ENCODE measurements around the gene ITM2C. TPM values are rescaled to one million over a fixed set of nuclear protein-coding genes. Genes with fewer than 3 reads are reported as not detected.

ITM2C gene
- total and polyA plus RNA-seq, 2 donors (not counting 1 experiment from before 2014, with no cell fraction given) = 36.9 to 62.8 TPM

DNA sequence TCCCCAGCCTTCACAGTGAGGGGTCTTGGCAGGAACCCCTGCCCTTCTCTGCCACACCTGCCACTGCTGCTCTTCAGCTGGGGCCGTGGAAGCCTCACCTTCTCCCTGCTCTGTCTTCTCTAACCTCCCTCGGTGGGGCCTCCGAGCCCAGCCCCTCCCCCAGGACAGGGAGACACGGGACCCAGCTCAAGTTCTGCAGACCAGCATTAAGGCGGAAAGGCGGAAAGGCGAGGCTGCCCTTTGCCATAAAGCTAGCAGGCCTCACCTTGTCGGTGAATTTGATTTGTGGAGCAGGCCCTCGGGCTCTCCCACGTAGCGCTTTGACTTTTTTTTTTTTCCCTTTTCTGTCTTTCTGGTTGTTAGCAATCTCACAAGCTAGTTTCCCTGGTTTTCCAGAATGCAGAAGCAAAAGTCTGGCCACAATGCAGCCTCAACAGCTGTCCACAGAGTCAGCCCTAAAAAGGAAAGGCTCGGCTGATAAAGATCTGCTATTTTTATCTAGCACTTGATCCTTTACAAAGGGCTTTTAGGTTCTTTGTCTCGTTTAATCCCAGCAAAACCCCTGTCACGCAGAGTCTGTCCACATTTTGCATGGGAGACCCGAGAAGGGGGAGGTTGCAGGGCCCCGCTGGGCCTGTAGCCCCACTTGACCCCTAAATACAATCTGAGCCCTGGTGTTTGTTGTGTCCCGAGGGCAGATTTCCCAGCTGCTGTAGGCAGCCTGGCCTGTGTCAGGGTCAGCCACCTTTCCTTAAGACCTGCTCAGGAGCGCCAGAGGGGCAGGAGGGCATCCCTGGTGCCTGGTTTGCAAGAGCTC is 6.0 kb downstream of the ITM2C start:
- WGBS (ENCODE audit: insufficient coverage) = 41% methylated on average over 18 of the region's 18 CpGs
- TF ChIP-seq, protein P1, sequence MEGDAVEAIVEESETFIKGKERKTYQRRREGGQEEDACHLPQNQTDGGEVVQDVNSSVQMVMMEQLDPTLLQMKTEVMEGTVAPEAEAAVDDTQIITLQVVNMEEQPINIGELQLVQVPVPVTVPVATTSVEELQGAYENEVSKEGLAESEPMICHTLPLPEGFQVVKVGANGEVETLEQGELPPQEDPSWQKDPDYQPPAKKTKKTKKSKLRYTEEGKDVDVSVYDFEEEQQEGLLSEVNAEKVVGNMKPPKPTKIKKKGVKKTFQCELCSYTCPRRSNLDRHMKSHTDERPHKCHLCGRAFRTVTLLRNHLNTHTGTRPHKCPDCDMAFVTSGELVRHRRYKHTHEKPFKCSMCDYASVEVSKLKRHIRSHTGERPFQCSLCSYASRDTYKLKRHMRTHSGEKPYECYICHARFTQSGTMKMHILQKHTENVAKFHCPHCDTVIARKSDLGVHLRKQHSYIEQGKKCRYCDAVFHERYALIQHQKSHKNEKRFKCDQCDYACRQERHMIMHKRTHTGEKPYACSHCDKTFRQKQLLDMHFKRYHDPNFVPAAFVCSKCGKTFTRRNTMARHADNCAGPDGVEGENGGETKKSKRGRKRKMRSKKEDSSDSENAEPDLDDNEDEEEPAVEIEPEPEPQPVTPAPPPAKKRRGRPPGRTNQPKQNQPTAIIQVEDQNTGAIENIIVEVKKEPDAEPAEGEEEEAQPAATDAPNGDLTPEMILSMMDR (IDR thresholded peaks at IDR 0.05) = no peak
- TF ChIP-seq EZH2 (IDR thresholded peaks at IDR 0.05; ENCODE audit: borderline replicate concordance, insufficient read depth, low read depth, low read length, poor library complexity, severe bottlenecking) = no peak

More for the DNA sequence above, 6.0 kb downstream of the ITM2C start:
- Histone ChIP-seq H3K9me3 (ENCODE audit: control extremely low read depth in 1 of 3, control insufficient read depth in 2 of 3, insufficient read depth in 1 of 3, low read length in 2 of 3) (no peaks in the 10 kb centered on the region), H3K79me2 (ENCODE audit: control insufficient read depth, insufficient read depth, low read length) (peaks cover 64% of the 10 kb centered on the region), H4K20me1 (ENCODE audit: control insufficient read depth, insufficient read depth, low read length, poor library complexity, severe bottlenecking) (peaks cover 5% of the 10 kb centered on the region), H3K4me2 (replicated peaks; ENCODE audit: low read depth, low read length, poor library complexity, severe bottlenecking) (peak overlapping the region; percentile 48), H3K4me1 (ENCODE audit: control insufficient read depth in 2 of 2, insufficient read depth in 2 of 2, low read length in 2 of 2) (peaks cover 88 to 94% of the 10 kb centered on the region in 2 donors), H3K4me3 (ENCODE audit: control extremely low read depth in 1 of 5, extremely low read depth in 1 of 5, insufficient read depth in 1 of 5, low read depth in 2 of 5, low read length in 4 of 5) (no peak overlapping the region), H3K36me3 (replicated peaks in 1 of 2; ENCODE audit: control extremely low read depth in 1 of 2, control insufficient read depth in 1 of 2, extremely low read depth in 1 of 2, insufficient read depth in 2 of 2, low read length in 1 of 2) (peaks cover 0 to 9% of the 10 kb centered on the region in 2 experiments), H3K27me3 (replicated peaks in 1 of 4; ENCODE audit: control extremely low read depth in 1 of 4, control insufficient read depth in 3 of 4, insufficient read depth in 4 of 4, low read length in 3 of 4) (no peaks in the 10 kb centered on the region), H3K9ac (ENCODE audit: low read length) (no peak overlapping the region), H3K27ac (ENCODE audit: low read length in 2 of 2) (peak overlapping the region in 1 of 2 donors; percentile 45), H2AFZ (ENCODE audit: insufficient read depth, low read depth, low read length, poor library complexity, severe bottlenecking) (peak overlapping the region; percentile 30)
- POLR2A ChIA-PET = interaction anchor here (0.5 kb wide), 1 partner anchor 10 kb away, joined by 3 read pairs; no protein-coding TSS in a partner anchor
- Mint-ChIP-seq H3K27me3 (no peaks in the 10 kb centered on the region), H3K9me3 (ENCODE audit: insufficient read depth) (no peaks in the 10 kb centered on the region), H3K27ac (peak overlapping the region; percentile 24), H3K4me3 (no peak overlapping the region), H3K4me1 (peaks cover 69% of the 10 kb centered on the region)
- peak; percentile 7 for DNase-seq
- CTCF ChIA-PET = interaction anchor here (3.3 kb wide), 1 partner anchor 22 kb away, joined by 10 read pairs; no protein-coding TSS in a partner anchor
- intact Hi-C loops (cut with micrococcal nuclease) = loop anchor here (10.0 kb wide), 1 partner anchor 524 kb away; the partner anchor contains the start of gene B3GNT7
- ATAC-seq (ENCODE audit: low read depth) = no peak
